Panc1 (cell line): Measurements from ENCODE around the gene UNC93A. TPM values are rescaled to one million over a fixed set of nuclear protein-coding genes. Genes with fewer than 3 reads are reported as not detected.
"Not testable (repeated sequence)": the region's sequence is repeated elsewhere in the genome, so short reads cannot be mapped to it uniquely, and the experiment has no call there.

Source experiments
- ATAC-seq: fragments of 200-7000 bp; cut with Tn5 transposase; 2 replicates; pipeline ENCODE4 v1.9.1; 2020; ENCODE audit warnings: mild to moderate bottlenecking, moderate library complexity
- BruUV-seq: library from RNA; stranded (reverse); fragments of 400-500 nt; replicated peaks from 2 replicates; lab custom pipeline; 2021; lab: Mats Ljungman, UMichigan
- CTCF ChIA-PET: fragments of 300-600 bp; sonication (Branson Sonifier 250); formaldehyde crosslinking; loops from one replicate; lab custom pipeline; 2022; ENCODE audit warnings: antibody characterized with exemption; lab: Charles Lee
- POLR2A ChIA-PET: fragments of 300-600 bp; sonication (Branson Sonifier 250); formaldehyde crosslinking; loops from one replicate; lab custom pipeline; 2022; ENCODE audit warnings: antibody characterized with exemption; lab: Charles Lee
- DNase-seq: peaks from one replicate; pipeline ENCODE4 v3.0.0-alpha.2; 2010; ENCODE audit warnings: low read depth, low spot score
- H3K27ac ChIP-seq: 2 replicates; pipeline ENCODE4 v1.5.1; 2011; ENCODE audit warnings: mild to moderate bottlenecking, low read length, inconsistent platforms
- H3K27me3 ChIP-seq: fragments of 200-500 bp; sonication (Bioruptor generic); 2 replicates; pipeline ENCODE4 v1.6.0; 2014; ENCODE audit warnings: low read length, inconsistent platforms; ENCODE audit not compliant: control insufficient read depth, insufficient read depth
- H3K36me3 ChIP-seq: fragments of 200-500 bp; sonication (Bioruptor generic); 2 replicates; pipeline ENCODE4 v1.5.1; 2014; ENCODE audit warnings: inconsistent platforms, mild to moderate bottlenecking, low read length, moderate library complexity; ENCODE audit not compliant: control insufficient read depth, insufficient read depth
- H3K4me1 ChIP-seq: 2 replicates; pipeline ENCODE4 v1.5.1; 2011; ENCODE audit warnings: inconsistent platforms, mild to moderate bottlenecking, low read length, moderate library complexity; ENCODE audit not compliant: control insufficient read depth, insufficient read depth
- H3K4me3 ChIP-seq, 2 experiments: 2 replicates each; pipeline ENCODE4 v1.5.1; 2011 to 2012; ENCODE audit warnings: low read depth in 2 of 2, low read length in 2 of 2, mild to moderate bottlenecking in 2 of 2, inconsistent platforms in 1 of 2, moderate library complexity in 1 of 2
- H3K9me3 ChIP-seq: fragments of 200-500 bp; sonication (Bioruptor generic); 2 replicates; pipeline ENCODE4 v1.5.1; 2014; ENCODE audit warnings: low read depth, mild to moderate bottlenecking, inconsistent platforms, low read length, moderate library complexity; ENCODE audit not compliant: control insufficient read depth, insufficient read depth
- CTCF ChIP-seq: fragments of 450-650 bp; IDR thresholded peaks from 2 replicates; pipeline ENCODE4 v1.5.1; 2017; ENCODE audit warnings: mild to moderate bottlenecking
- POLR2AphosphoS5 ChIP-seq: IDR thresholded peaks from 2 replicates; pipeline ENCODE4 v1.6.1; 2012; ENCODE audit warnings: mild to moderate bottlenecking, low read depth, low read length, moderate library complexity
- REST ChIP-seq, 2 experiments: IDR thresholded peaks; 2 replicates each; pipeline ENCODE4 v1.6.1; 2011 to 2012; ENCODE audit warnings: low read depth in 2 of 2, control low read depth in 1 of 2, low read length in 1 of 2, mild to moderate bottlenecking in 1 of 2, moderate library complexity in 1 of 2; ENCODE audit not compliant: insufficient read depth in 1 of 2
- SIN3A ChIP-seq: IDR thresholded peaks from 2 replicates; pipeline ENCODE4 v1.6.1; 2012; ENCODE audit warnings: low read depth, mild to moderate bottlenecking, low read length, moderate library complexity, borderline replicate concordance; ENCODE audit not compliant: insufficient read depth
- TCF7L2 ChIP-seq: IDR thresholded peaks from 2 replicates; pipeline ENCODE4 v1.6.1; 2011; ENCODE audit warnings: mild to moderate bottlenecking, low read depth, low read length, inconsistent platforms
- in situ Hi-C: cut with HindIII; loops from 2 replicates; pipeline ENCODE4 v1.10.0; 2016; ENCODE audit warnings: low sequenced_read_pairs, low pct_unique_long_range_greater_than_20kb
- intact Hi-C: fragments of 100-400 bp; cut with micrococcal nuclease; formaldehyde crosslinking; loops from one replicate; pipeline ENCODE4 v1.10.0; 2022; ENCODE audit not compliant: unreplicated experiment
- total RNA-seq: library from RNA; stranded (reverse); gene quantifications from one replicate; pipeline ENCODE4 v1.2.1, GENCODE V29; 2021; ENCODE audit not compliant: unreplicated experiment

The UNC93A gene
- total RNA-seq, 1 experiment from 2014 or later: not detected

- H3K4me3 ChIP-seq: no peak overlapping the region
- no peak overlapping the region for H3K27ac ChIP-seq
- TF ChIP-seq SIN3A (no peak), TCF7L2 (no peak)
- H3K36me3 ChIP-seq: no peaks in the 10 kb centered on the region
- H3K4me1 ChIP-seq: no peaks in the 10 kb centered on the region
- no peaks in the 10 kb centered on the region for H3K9me3 ChIP-seq
- POLR2A ChIA-PET: no interaction called here
- no peak for ATAC-seq
- intact Hi-C loops: loop anchor here (10.0 kb wide), 1 partner anchor 85 kb away; no protein-coding TSS in a partner anchor
- no TSS peak for BruUV-seq
- peaks cover 14% of the 10 kb centered on the region for H3K27me3 ChIP-seq
- in situ Hi-C loops: no loop called here
- no peak for DNase-seq
- CTCF ChIA-PET: no interaction called here
Observed at GRCh38 chr6:167279766-167280446, 11.2 kb upstream of the UNC93A start.

- H3K27ac ChIP-seq, H3K4me1 ChIP-seq, ATAC-seq, in situ Hi-C loops, POLR2A ChIA-PET, DNase-seq, H3K36me3 ChIP-seq, H3K4me3 ChIP-seq, H3K9me3 ChIP-seq, BruUV-seq, CTCF ChIA-PET: not testable (repeated sequence)
- intact Hi-C loops: loop anchor here (10.0 kb wide), 1 partner anchor 86 kb away; no protein-coding TSS in a partner anchor
- H3K27me3 ChIP-seq: peaks cover 14% of the 10 kb centered on the region
Observed at GRCh38 chr6:167280466-167280865, 10.6 kb upstream of the UNC93A start.

GRCh38 chr6:167282165-167282564 is 8.9 kb upstream of the UNC93A start:
- no peak for TF ChIP-seq SIN3A
- no peak for TF ChIP-seq CTCF
- no peak for TF ChIP-seq REST (IDR thresholded peaks at IDR 0.05; ENCODE audit: insufficient read depth in 1 of 2, low read depth in 2 of 2, low read length in 1 of 2)
- TF ChIP-seq TCF7L2: no peak
- no peak for TF ChIP-seq POLR2AphosphoS5
- no peak overlapping the region for H3K27ac ChIP-seq
- H3K4me1 ChIP-seq: no peaks in the 10 kb centered on the region
- no TSS peak for BruUV-seq
- in situ Hi-C loops: no loop called here
- ChIA-PET CTCF (no interaction called here), POLR2A (no interaction called here)
- H3K27me3 ChIP-seq: peaks cover 14% of the 10 kb centered on the region
- no peak for ATAC-seq
- no peaks in the 10 kb centered on the region for H3K9me3 ChIP-seq
- intact Hi-C loops: loop anchor here (10.0 kb wide), 1 partner anchor 87 kb away; no protein-coding TSS in a partner anchor
- no peak overlapping the region for H3K4me3 ChIP-seq
- H3K36me3 ChIP-seq: no peaks in the 10 kb centered on the region
- DNase-seq: no peak

GRCh38 chr6:167284565-167284964 is 6.5 kb upstream of the UNC93A start:
- intact Hi-C loops: loop anchor here (1.0 to 10.0 kb wide), 2 partner anchors 61 to 90 kb away; no protein-coding TSS in a partner anchor

More at GRCh38 chr6:167284565-167284964, 6.5 kb upstream of the UNC93A start:
- in situ Hi-C loops, BruUV-seq, H3K36me3 ChIP-seq, H3K4me1 ChIP-seq, POLR2A ChIA-PET, ATAC-seq, H3K27me3 ChIP-seq, H3K9me3 ChIP-seq, H3K27ac ChIP-seq, CTCF ChIA-PET, H3K4me3 ChIP-seq, DNase-seq: not testable (repeated sequence)
